IPS DF 6.9 (cell line): ENCODE results near the gene ZNF556.

Source experiments
- DNase-seq: peaks from one replicate; pipeline ENCODE4 v3.0.0-alpha.2; 2013; ENCODE audit warnings: low read depth, low spot score
- H3K27ac ChIP-seq: one replicate; pipeline ENCODE4 v1.5.1; 2013; ENCODE audit warnings: low read length, control low read depth
- H3K27me3 ChIP-seq: 2 replicates; pipeline ENCODE4 v1.6.1; 2013; ENCODE audit warnings: mild to moderate bottlenecking, low read length; ENCODE audit not compliant: control insufficient read depth, insufficient read depth
- H3K36me3 ChIP-seq: 2 replicates; pipeline ENCODE4 v1.6.1; 2013; ENCODE audit warnings: low read length; ENCODE audit not compliant: control insufficient read depth, insufficient read depth
- H3K4me1 ChIP-seq: 2 replicates; pipeline ENCODE4 v1.6.1; 2013; ENCODE audit warnings: low read length; ENCODE audit not compliant: control insufficient read depth, insufficient read depth
- H3K4me3 ChIP-seq: 2 replicates; pipeline ENCODE4 v1.5.1; 2013; ENCODE audit warnings: mild to moderate bottlenecking, low read length
- H3K9me3 ChIP-seq: 2 replicates; pipeline ENCODE4 v1.6.1; 2013; ENCODE audit warnings: low read length, inconsistent platforms; ENCODE audit not compliant: control insufficient read depth, insufficient read depth
- WGBS: extraction: QIAGEN DNeasy Blood & Tissue Kit; methylation state at CpG from one replicate; pipeline ENCODE4 v1.1.7; 2013; ENCODE audit warnings: mixed read lengths, missing lambda C conversion rate; ENCODE audit not compliant: insufficient read length, insufficient coverage; 5-methylcytosine and 5-hydroxymethylcytosine counted together

ZNF556 gene

GRCh38 chr19:2867025-2867991 is at the start of gene ZNF556:
ZNF556 (plus strand) TSS chr19:2867335; CDS start chr19:2867422, 87 bp downstream.
- H3K27ac ChIP-seq = no peak within 1 kb of the TSS
- WGBS = no CpG with 5 or more reads among the region's 36 CpGs
- no peaks in the 10 kb centered on the region for H3K27me3 ChIP-seq
- H3K9me3 ChIP-seq = peaks cover 1% of the 10 kb centered on the region; the same call in 1 of the 2 replicates
- H3K4me1 ChIP-seq = no peaks in the 10 kb centered on the region
- no peaks in the 10 kb centered on the region for H3K36me3 ChIP-seq
- H3K4me3 ChIP-seq = no peak within 1 kb of the TSS; the same call in 1 of the 2 replicates
- no peak for DNase-seq

GRCh38 chr19:2819540-2820111 is 47.5 kb upstream of the ZNF556 start, which contains the start of gene ZNF554:
ZNF554 (plus strand) TSS chr19:2819868; CDS start chr19:2820072, 204 bp downstream.
- no peaks in the 10 kb centered on the region for H3K27me3 ChIP-seq
- H3K27ac ChIP-seq = no peak within 1 kb of the TSS
- peaks cover 3% of the 10 kb centered on the region; the same call in 1 of the 2 replicates for H3K36me3 ChIP-seq
- WGBS = no CpG with 5 or more reads among the region's 64 CpGs
- H3K9me3 ChIP-seq = no peaks in the 10 kb centered on the region
- H3K4me1 ChIP-seq = no peaks in the 10 kb centered on the region
- H3K4me3 ChIP-seq = peak within 1 kb of the TSS; percentile 89
- DNase-seq = peak; percentile 94

- no peak overlapping the region for H3K27ac ChIP-seq
These were observed 46.9 kb upstream of the ZNF556 start for GRCh38 chr19:2820112-2820702.

GRCh38 chr19:2822846-2823245 is 44.3 kb upstream of the ZNF556 start:
- no peaks in the 10 kb centered on the region for H3K27me3 ChIP-seq
- no peak overlapping the region for H3K27ac ChIP-seq
- no peak overlapping the region for H3K4me3 ChIP-seq
- no peaks in the 10 kb centered on the region; the same call in 1 of the 2 replicates for H3K36me3 ChIP-seq
- no peak for DNase-seq
- H3K9me3 ChIP-seq = no peaks in the 10 kb centered on the region
- no CpG with 5 or more reads among the region's 5 CpGs for WGBS
- H3K4me1 ChIP-seq = no peaks in the 10 kb centered on the region

More at GRCh38 chr19:2820112-2820702, 46.9 kb upstream of the ZNF556 start:
- Histone ChIP-seq H3K4me1 (no peaks in the 10 kb centered on the region), H3K4me3 (peak overlapping the region; percentile 89), H3K27me3 (no peaks in the 10 kb centered on the region), H3K36me3 (peaks cover under 1% of the 10 kb centered on the region; the same call in 1 of the 2 replicates), H3K9me3 (no peaks in the 10 kb centered on the region)
- DNase-seq = no peak
- no CpG with 5 or more reads among the region's 36 CpGs for WGBS

GRCh38 chr19:2823646-2824045 is 43.5 kb upstream of the ZNF556 start:
- no peak overlapping the region for H3K27ac ChIP-seq
- no peaks in the 10 kb centered on the region; the same call in 1 of the 2 replicates for H3K36me3 ChIP-seq
- H3K4me1 ChIP-seq = no peaks in the 10 kb centered on the region
- no peak for DNase-seq
- no CpG with 5 or more reads among the region's 9 CpGs for WGBS
- H3K27me3 ChIP-seq = no peaks in the 10 kb centered on the region
- H3K9me3 ChIP-seq = no peaks in the 10 kb centered on the region
- H3K4me3 ChIP-seq = no peak overlapping the region

GRCh38 chr19:2824129-2824528 is 43.0 kb upstream of the ZNF556 start:
- no peak overlapping the region for H3K27ac ChIP-seq
- no peak for DNase-seq
- H3K4me3 ChIP-seq = no peak overlapping the region
- H3K36me3 ChIP-seq = no peaks in the 10 kb centered on the region; the same call in 1 of the 2 replicates
- no peaks in the 10 kb centered on the region for H3K27me3 ChIP-seq
- H3K9me3 ChIP-seq = no peaks in the 10 kb centered on the region
- no peaks in the 10 kb centered on the region for H3K4me1 ChIP-seq
- WGBS = no CpG with 5 or more reads among the region's 8 CpGs

GRCh38 chr19:2827022-2827421 is 40.1 kb upstream of the ZNF556 start:
- H3K4me1 ChIP-seq = no peaks in the 10 kb centered on the region
- no CpG with 5 or more reads among the region's 2 CpGs for WGBS
- no peak for DNase-seq
- no peak overlapping the region for H3K4me3 ChIP-seq
- no peaks in the 10 kb centered on the region; the same call in 1 of the 2 replicates for H3K36me3 ChIP-seq
- no peaks in the 10 kb centered on the region for H3K9me3 ChIP-seq
- no peak overlapping the region for H3K27ac ChIP-seq
- no peaks in the 10 kb centered on the region for H3K27me3 ChIP-seq

GRCh38 chr19:2827840-2828489 is 39.2 kb upstream of the ZNF556 start:
- DNase-seq = no peak
- no CpG with 5 or more reads among the region's 13 CpGs for WGBS
- peaks cover 4% of the 10 kb centered on the region for H3K9me3 ChIP-seq

GRCh38 chr19:2834294-2834871 is 32.8 kb upstream of the ZNF556 start:
- no peak overlapping the region for H3K27ac ChIP-seq
- H3K4me1 ChIP-seq = no peaks in the 10 kb centered on the region
- H3K9me3 ChIP-seq = peaks cover 15% of the 10 kb centered on the region
- H3K4me3 ChIP-seq = no peak overlapping the region
- WGBS = no CpG with 5 or more reads among the region's 19 CpGs
- no peaks in the 10 kb centered on the region for H3K27me3 ChIP-seq
- H3K36me3 ChIP-seq = peaks cover 2% of the 10 kb centered on the region; the same call in 1 of the 2 replicates
- DNase-seq = no peak

More at GRCh38 chr19:2827840-2828489, 39.2 kb upstream of the ZNF556 start:
- no peaks in the 10 kb centered on the region for H3K27me3 ChIP-seq
- no peak overlapping the region for H3K27ac ChIP-seq
- H3K36me3 ChIP-seq = no peaks in the 10 kb centered on the region; the same call in 1 of the 2 replicates
- no peaks in the 10 kb centered on the region for H3K4me1 ChIP-seq
- no peak overlapping the region for H3K4me3 ChIP-seq
